ENCODE results near the gene AADACL3.

DNA sequence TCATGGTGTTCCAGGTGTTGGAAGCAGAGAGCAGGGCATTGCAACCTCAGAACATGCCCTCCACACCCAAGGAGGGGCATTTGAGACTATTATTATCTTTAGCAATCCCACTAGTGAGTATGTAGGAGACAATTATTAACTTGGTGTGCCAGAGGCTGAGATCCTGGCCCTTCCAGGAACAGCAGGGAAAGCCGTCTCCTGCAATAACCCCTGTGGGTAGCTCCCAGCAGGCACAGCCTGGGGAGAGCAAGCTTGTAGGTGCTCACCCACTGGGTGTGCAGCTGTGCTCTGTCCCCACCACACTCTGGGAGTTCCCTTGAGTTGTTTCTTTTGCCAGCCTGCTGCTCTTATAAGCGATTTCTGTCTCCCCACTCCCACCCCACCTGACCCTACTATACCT is 40.4 kb downstream of the AADACL3 start:
- no peak for TF ChIP-seq POLR2A (IDR thresholded peaks at IDR 0.05)
- TF ChIP-seq, protein P1, sequence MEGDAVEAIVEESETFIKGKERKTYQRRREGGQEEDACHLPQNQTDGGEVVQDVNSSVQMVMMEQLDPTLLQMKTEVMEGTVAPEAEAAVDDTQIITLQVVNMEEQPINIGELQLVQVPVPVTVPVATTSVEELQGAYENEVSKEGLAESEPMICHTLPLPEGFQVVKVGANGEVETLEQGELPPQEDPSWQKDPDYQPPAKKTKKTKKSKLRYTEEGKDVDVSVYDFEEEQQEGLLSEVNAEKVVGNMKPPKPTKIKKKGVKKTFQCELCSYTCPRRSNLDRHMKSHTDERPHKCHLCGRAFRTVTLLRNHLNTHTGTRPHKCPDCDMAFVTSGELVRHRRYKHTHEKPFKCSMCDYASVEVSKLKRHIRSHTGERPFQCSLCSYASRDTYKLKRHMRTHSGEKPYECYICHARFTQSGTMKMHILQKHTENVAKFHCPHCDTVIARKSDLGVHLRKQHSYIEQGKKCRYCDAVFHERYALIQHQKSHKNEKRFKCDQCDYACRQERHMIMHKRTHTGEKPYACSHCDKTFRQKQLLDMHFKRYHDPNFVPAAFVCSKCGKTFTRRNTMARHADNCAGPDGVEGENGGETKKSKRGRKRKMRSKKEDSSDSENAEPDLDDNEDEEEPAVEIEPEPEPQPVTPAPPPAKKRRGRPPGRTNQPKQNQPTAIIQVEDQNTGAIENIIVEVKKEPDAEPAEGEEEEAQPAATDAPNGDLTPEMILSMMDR (IDR thresholded peaks at IDR 0.05): no peak

All from testis (tissue), 2 donors.